ENCODE measurements around the gene PARN. TPM values are rescaled to one million over a fixed set of nuclear protein-coding genes. Genes with fewer than 3 reads are reported as not detected.

The PARN gene
- total and polyA plus RNA-seq, 2 donors (not counting 1 experiment from before 2014, with no cell fraction given), result 26.7 to 32.9 TPM

DNA sequence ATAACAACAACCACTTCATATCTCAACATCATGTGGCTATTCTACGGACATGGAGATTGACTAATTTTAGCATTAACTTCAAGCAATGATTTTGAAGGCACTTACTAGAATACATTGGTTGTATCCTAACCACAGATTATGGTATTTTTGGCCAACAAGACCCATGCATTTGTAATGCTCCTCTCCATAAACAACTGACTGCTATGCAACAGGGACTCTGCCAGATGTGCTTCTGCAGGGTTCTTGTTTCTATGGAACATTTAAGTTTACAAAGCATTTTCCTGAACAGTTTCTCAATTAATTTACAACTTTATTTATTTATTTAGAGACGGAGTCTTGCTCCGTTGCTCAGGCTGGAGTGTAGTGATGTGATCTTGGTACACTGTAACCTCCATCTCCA is 178.0 kb downstream of the PARN start:
- Histone ChIP-seq H2AFZ (ENCODE audit: low read length) (no peak overlapping the region), H3K4me3 (replicated peaks in 1 of 4; ENCODE audit: control extremely low read depth in 1 of 4, insufficient read depth in 1 of 4, low read depth in 3 of 4, low read length in 4 of 4) (no peak overlapping the region), H3K36me3 (ENCODE audit: control insufficient read depth, insufficient read depth, low read length) (no peaks in the 10 kb centered on the region), H3K9ac (ENCODE audit: insufficient read depth, low read length) (no peak overlapping the region), H3K27ac (ENCODE audit: insufficient read depth, low read length) (no peak overlapping the region), H4K20me1 (ENCODE audit: control insufficient read depth, extremely low read depth, insufficient read depth, low read length) (no peaks in the 10 kb centered on the region), H3K79me2 (ENCODE audit: control insufficient read depth, insufficient read depth, low read length) (no peaks in the 10 kb centered on the region), H3K9me3 (ENCODE audit: control insufficient read depth, insufficient read depth, low read depth, low read length) (no peaks in the 10 kb centered on the region), H3K4me1 (ENCODE audit: control insufficient read depth, extremely low read depth, insufficient read depth, low read length) (no peaks in the 10 kb centered on the region), H3K4me2 (ENCODE audit: extremely low read depth, insufficient read depth, low read length) (no peak overlapping the region), H3K27me3 (ENCODE audit: control insufficient read depth, insufficient read depth, low read length) (no peaks in the 10 kb centered on the region)
- peak in 1 of 2 donors; percentile 31 for DNase-seq (ENCODE audit: low read depth in 2 of 2)
- no peak for TF ChIP-seq EZH2 (IDR thresholded peaks at IDR 0.05; ENCODE audit: low read length, missing control alignments)
- TF ChIP-seq, protein P1, sequence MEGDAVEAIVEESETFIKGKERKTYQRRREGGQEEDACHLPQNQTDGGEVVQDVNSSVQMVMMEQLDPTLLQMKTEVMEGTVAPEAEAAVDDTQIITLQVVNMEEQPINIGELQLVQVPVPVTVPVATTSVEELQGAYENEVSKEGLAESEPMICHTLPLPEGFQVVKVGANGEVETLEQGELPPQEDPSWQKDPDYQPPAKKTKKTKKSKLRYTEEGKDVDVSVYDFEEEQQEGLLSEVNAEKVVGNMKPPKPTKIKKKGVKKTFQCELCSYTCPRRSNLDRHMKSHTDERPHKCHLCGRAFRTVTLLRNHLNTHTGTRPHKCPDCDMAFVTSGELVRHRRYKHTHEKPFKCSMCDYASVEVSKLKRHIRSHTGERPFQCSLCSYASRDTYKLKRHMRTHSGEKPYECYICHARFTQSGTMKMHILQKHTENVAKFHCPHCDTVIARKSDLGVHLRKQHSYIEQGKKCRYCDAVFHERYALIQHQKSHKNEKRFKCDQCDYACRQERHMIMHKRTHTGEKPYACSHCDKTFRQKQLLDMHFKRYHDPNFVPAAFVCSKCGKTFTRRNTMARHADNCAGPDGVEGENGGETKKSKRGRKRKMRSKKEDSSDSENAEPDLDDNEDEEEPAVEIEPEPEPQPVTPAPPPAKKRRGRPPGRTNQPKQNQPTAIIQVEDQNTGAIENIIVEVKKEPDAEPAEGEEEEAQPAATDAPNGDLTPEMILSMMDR (conservative IDR thresholded peaks at IDR 0.05 in 1 of 2, IDR thresholded peaks at IDR 0.05 in 1 of 2; ENCODE audit: low read depth in 1 of 2, low read length in 2 of 2), result no peak

DNA sequence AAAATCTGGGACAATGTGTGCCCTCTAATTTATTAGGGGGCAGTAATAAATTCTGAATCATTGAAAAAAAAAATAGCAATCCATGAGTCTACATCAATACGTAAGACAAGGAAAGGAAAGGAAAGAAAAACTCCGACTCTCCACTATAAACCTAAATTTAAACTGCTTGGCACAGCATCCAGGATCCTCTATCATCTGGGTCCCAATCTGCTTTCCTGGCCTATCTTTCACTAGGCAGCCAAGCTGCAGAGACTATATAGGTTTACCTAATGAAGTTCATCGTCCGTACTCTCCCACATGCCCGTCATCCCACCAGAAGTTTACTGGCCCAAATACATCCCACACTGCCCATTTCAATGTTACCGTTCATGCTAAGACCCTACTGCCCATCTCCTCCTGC is 179.2 kb downstream of the PARN start:
- Histone ChIP-seq H4K20me1 (ENCODE audit: control insufficient read depth, extremely low read depth, insufficient read depth, low read length) (no peaks in the 10 kb centered on the region), H3K9me3 (ENCODE audit: control insufficient read depth, insufficient read depth, low read depth, low read length) (no peaks in the 10 kb centered on the region), H3K4me3 (replicated peaks in 1 of 4; ENCODE audit: control extremely low read depth in 1 of 4, insufficient read depth in 1 of 4, low read depth in 3 of 4, low read length in 4 of 4) (no peak overlapping the region), H3K27me3 (ENCODE audit: control insufficient read depth, insufficient read depth, low read length) (no peaks in the 10 kb centered on the region), H2AFZ (ENCODE audit: low read length) (no peak overlapping the region), H3K4me2 (ENCODE audit: extremely low read depth, insufficient read depth, low read length) (no peak overlapping the region), H3K27ac (ENCODE audit: insufficient read depth, low read length) (no peak overlapping the region), H3K4me1 (ENCODE audit: control insufficient read depth, extremely low read depth, insufficient read depth, low read length) (no peaks in the 10 kb centered on the region), H3K79me2 (ENCODE audit: control insufficient read depth, insufficient read depth, low read length) (no peaks in the 10 kb centered on the region), H3K36me3 (ENCODE audit: control insufficient read depth, insufficient read depth, low read length) (peaks cover 1% of the 10 kb centered on the region), H3K9ac (ENCODE audit: insufficient read depth, low read length) (no peak overlapping the region)
- TF ChIP-seq, protein P1 (conservative IDR thresholded peaks at IDR 0.05 in 1 of 2, IDR thresholded peaks at IDR 0.05 in 1 of 2; ENCODE audit: low read depth in 1 of 2, low read length in 2 of 2), result no peak
- TF ChIP-seq EZH2 (IDR thresholded peaks at IDR 0.05; ENCODE audit: low read length, missing control alignments), result no peak
- no peak for DNase-seq (ENCODE audit: low read depth in 2 of 2)

DNA sequence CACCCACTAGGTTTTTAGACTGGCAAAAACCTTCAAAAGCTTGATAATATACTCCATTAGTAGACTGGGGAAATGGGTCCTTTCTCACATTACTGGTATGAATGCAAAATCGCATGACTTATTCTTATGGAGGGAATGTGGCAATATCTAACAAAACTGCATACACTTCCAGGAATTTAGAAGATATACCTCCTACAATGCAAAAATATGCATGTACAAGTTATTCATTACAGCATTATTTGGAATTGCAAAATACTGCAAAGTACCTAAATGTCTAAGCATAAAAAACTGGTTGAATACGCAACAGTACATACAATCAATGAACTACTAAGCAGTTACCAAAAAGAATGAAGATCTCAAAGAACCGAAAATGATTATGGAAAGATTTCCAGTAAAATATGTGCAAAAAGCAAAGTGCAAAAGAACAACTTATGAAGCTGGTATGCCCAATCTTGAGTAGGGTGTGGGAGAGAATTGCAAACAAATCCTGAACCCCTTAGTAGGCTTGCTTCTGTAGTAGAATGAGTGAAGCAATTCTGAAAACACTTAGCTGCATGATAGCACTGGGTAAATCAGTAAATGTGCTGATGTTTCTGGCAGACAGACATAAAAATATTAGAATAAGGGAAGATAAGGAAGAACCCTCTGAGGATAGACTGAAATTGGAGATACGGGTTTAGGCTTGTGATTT is 180.1 kb downstream of the PARN start:
- TF ChIP-seq EZH2 (IDR thresholded peaks at IDR 0.05; ENCODE audit: low read length, missing control alignments), result no peak
- TF ChIP-seq, protein P1 (conservative IDR thresholded peaks at IDR 0.05 in 1 of 2, IDR thresholded peaks at IDR 0.05 in 1 of 2; ENCODE audit: low read depth in 1 of 2, low read length in 2 of 2), result no peak
- Histone ChIP-seq H3K9ac (ENCODE audit: insufficient read depth, low read length) (no peak overlapping the region), H3K27ac (ENCODE audit: insufficient read depth, low read length) (no peak overlapping the region), H3K4me1 (ENCODE audit: control insufficient read depth, extremely low read depth, insufficient read depth, low read length) (no peaks in the 10 kb centered on the region), H3K36me3 (ENCODE audit: control insufficient read depth, insufficient read depth, low read length) (peaks cover 1% of the 10 kb centered on the region), H2AFZ (ENCODE audit: low read length) (no peak overlapping the region), H3K27me3 (ENCODE audit: control insufficient read depth, insufficient read depth, low read length) (no peaks in the 10 kb centered on the region), H3K4me3 (replicated peaks in 1 of 4; ENCODE audit: control extremely low read depth in 1 of 4, insufficient read depth in 1 of 4, low read depth in 3 of 4, low read length in 4 of 4) (no peak overlapping the region), H3K4me2 (ENCODE audit: extremely low read depth, insufficient read depth, low read length) (no peak overlapping the region), H4K20me1 (ENCODE audit: control insufficient read depth, extremely low read depth, insufficient read depth, low read length) (no peaks in the 10 kb centered on the region), H3K9me3 (ENCODE audit: control insufficient read depth, insufficient read depth, low read depth, low read length) (no peaks in the 10 kb centered on the region), H3K79me2 (ENCODE audit: control insufficient read depth, insufficient read depth, low read length) (no peaks in the 10 kb centered on the region)
- DNase-seq (ENCODE audit: low read depth in 2 of 2), result peak in 1 of 2 donors; percentile 21
